NCI-H1092 (cell line): Measurements from ENCODE around the gene ERVFRD-1.
"Not testable (repeated sequence)": the region's sequence is repeated elsewhere in the genome, so short reads cannot be mapped to it uniquely, and the experiment has no call there.

ENCODE experiments used
- DNase-seq: peaks from one replicate; lab custom pipeline; 2025; lab: John Stamatoyannopoulos, UW

The ERVFRD-1 gene

DNA sequence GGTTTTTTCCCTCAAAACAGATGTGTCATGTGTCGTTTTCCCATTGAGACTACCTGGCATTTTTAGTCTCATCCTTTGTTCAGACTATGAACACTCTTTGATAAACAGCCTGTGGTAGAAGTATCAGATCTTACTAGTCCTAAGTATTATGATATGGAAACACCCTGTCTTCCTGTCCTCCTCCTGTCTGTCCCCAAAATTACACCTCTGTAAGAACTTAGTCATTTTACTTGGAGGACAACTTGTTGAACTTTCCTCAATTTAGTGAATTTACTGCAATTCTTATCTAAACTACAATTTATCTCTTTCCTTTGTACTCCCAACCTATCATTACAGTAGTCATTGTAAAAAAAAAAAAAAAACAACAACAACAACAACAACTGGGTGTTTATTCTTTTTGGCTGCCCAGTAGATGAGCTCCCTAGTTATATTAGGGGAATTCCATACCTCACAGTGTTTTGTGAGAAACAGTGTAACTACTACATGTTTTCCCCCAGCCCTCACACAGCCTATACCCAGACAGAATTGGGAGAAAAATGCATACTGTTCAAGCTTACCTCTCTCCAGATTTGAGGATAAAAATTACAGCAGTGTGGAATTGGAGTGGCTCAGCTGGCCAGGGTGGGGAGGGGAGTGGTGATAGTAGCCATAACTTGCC is 18.5 kb upstream of the ERVFRD-1 start:
- DNase-seq: no peak

DNA sequence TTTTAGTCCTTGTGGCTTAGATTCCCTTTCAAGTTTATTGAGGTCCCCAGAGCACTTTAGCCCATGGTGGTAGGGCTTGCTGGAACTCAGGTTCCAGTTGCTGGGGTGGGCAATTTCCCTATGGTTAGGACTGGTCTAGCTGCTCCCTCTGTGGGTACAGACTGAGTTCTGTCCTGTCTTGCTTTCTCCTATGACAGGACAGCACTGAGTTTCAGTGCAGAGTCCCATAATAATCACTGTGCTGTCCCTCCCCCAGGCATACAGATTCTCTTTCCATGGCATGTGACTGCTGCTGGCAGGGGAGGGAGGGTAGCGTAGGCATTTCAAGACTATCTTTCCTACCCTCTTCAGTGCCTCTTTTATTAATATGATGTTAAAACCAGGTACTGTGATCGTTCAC is 17.1 kb upstream of the ERVFRD-1 start:
- DNase-seq: no peak

DNA sequence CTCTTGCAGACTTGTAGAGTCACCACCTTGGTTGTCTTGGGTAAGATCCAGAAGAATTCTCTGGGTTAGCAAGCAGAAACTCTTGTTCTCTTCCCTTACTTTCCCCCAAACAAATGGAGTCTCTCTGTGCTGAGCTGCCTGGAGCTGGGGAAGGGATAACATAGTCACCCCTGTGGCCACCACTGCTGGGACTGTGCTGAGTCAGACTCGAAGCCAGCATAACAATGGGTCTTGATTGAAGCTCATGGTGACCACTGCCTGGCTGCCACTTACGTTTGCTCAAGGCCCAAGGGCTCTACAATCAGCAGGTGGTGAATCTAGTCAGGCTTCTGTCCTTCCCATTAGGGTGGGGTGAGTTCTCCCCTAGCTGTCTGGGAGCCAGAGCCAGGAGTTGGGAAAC is 15.4 kb upstream of the ERVFRD-1 start:
- DNase-seq: no peak

DNA sequence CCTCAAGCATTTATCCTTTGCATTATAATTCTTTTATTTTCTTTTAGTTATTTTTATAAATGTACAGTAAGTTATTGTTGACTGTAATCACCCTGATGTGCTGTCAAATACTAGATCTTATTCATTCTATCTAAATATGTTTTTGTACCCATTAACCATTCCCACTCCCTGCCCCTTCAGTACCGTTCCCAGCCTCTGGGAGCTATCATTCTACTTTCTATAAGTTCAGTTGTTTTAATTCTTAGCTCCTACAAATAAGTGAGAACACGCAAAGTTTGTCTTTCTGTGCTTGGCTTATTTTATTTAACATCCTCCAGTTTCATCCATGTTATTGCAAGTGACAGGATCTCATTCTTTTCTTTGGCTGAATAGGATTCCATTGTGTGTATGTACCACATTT is 12.5 kb upstream of the ERVFRD-1 start:
- DNase-seq: no peak

DNA sequence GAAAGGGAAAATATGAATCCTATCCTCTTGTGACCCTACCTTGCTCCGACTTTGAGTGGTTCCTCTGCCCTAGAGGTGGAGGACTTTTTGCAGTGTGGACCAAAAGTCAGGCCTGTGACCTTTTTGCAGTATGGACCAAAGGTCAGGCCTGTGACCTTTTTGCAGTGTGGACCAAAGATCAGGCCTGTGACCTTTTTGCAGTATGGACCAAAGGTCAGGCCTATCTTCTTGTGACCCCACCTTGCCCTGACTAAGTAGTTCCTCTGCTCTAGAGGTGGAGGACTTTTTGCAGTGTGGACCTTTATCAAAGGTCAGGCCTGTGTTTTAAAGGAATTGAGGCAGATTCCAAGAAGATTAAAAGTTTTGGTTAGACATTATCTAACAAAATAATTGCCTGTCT is 10.9 kb upstream of the ERVFRD-1 start:
- no peak for DNase-seq

DNA sequence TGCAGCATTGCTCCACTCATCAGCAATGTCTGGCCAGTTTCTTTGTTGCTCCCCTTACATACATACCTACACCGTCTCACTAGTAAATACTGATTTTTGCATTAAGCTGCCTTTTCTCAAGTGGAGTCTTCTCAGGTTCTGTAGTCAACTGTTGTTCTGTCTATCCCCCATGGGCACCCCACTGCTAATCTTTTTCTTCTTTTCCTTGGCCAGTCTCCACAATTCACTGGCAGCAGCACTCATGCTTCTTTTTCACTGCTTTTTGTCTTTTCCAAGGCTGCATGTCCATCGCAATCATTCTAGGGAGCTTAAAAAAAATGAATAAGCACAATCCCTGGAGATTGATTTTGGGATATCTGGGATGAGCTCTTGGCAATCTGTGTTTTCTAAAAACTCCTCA is 10.3 kb upstream of the ERVFRD-1 start:
- DNase-seq: no peak

DNA sequence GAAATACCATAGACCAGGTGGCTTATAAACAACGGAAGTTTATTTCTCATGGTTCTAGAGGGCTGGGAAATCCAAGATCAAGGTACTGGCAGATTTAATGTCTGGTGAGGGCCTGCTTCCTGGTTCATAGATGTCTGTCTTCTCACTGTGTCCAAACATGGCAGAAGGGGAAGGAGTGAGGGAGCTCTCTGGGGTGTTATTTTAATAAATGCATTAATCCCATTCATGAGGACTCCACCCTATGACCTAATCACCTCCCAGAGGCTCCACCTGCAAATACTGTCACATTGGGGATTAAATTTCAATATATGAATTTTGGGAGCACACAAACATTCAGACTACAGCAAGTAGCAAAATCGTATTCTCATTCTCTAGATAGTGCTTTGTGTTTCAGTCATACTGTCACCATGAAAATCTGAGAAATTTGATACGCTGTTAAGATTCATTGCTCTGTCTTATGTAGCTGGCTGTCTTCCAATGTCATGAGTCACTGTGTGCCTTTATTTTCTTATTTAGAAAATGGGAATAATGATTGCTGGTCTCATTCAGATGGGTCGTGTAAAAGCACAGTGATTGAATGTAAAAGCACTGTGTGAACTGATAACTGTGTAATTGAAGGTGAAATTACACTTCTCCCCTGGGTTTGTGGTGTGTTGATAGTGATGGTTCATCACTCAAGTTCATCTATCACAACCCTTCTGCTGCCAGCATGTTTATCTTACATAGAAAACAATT is 8.9 kb upstream of the ERVFRD-1 start:
- DNase-seq: no peak

DNA sequence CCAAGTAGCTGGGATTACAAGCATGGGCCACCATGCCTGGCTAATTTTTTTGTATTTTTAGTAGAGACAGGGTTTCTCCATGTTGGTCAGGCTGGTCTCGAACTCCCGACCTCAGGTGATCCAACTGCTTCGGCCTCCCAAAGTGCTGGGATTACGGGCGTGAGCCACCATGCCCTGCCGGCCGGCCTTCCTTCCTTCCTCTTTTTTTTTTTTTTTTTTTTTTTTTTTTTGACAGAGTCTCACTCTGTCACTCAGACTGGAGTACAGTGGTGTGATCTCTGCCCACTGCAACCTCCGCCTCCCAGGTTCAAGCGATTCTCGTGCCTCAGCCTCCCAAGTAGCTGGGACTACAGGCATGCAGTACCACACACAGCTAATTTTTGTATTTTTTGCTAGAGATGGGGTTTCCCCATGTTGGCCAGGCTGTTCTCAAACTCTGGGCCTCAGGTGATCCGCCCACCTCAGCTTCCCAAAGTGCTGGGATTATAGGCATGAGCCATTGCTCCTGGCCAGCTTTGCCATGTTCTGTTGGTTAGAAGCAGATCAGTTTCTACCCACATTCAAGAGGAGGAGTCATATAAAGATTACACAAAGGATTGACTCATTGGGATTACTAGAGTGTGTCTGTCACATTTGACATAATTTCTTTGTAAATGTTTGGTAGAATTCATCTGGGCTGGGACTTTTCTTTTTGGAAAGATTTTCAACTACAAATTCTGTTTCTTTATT is 4.4 kb upstream of the ERVFRD-1 start:
- not testable (repeated sequence) for DNase-seq

DNA sequence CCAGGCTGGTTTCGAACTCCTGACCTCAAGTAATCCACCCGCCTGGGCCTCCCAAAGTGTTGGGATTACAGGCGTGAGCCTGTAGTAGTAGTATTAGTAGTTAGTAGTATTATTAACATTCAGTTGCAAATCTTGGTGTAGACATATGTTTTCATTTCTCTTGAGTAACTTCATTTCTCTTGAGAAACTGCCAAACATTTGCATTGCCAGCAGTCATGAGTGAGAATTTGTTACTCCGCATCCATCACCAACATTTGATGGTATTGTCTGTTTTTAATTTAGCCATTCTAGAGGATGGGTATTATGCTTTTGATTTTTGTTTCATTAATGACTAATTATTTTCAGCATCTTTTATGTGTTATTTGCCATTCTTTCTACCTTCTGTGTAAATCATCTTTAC is 1.5 kb upstream of the ERVFRD-1 start:
- no peak for DNase-seq

DNA sequence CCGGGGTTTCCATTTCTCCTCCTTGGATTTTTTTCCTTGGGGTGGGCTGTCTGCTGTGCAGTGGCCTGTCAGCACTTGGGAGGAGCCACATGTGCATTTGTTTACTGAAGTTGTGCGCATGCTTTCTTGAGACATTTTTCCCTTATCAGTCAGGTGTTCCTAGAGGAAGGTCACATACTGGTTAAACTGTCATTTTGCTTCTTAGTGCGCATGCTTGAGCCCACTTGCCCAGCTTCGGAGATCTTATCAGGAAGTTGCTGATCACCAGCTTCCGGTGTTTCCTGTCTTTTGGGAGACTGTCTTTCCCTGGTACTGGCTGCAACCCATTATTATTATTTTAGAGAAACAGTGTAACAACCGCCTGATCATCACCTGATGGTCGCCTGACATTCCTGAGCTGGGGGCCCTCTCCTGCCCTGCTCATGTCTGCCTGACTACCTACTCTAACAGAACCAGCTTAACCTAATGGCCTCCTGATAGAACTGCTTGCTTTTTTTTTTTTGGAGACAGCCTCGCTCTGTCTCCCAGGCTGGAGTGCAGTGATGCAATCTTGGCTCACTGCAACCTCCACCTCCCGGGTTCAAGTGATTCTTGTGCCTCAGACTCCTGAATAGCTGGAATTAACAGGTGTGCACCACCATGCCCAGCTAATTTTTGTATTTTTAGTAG is 378 bp upstream of the ERVFRD-1 start:
- DNase-seq: no peak

DNA sequence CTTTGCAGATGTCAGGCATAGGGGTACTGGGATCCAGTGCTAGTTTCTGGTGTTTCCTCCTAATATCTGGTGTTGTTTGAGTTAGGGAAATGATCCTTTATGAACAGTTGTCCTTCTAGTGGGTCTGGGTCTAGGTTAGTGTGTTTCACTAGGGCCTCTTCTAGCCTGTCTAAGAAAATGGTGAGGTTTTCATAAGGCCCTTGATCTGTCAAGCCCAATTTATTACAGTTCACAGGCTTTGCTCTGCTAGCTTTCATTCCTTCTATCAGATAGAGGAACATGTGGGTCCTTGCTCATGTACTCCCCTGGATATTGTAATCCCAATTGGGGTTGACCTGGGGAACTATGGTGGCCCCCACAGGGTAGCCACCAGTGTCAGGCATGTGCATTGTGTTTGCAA is 2.8 kb downstream of the ERVFRD-1 start:
- no peak for DNase-seq

DNA sequence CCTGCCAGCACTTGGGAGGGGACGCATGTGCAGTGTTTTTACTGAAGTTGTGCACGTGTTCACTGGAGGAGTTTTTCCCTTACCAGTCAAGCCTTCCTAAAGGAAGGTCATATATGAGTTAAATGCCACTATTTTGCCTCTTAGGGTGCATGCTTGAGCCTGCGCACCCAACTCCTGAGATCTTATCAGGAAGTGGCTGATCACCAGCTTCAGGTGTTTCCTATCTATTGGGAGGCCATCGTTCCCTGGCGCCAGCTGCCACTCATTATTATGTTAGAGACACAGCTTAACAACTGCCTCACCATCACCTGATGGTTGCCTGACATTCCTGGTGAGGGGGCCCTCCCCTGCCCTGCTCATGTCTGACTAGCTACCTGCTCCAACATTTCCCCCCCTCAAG is 8.5 kb downstream of the ERVFRD-1 start:
- DNase-seq: no peak

DNA sequence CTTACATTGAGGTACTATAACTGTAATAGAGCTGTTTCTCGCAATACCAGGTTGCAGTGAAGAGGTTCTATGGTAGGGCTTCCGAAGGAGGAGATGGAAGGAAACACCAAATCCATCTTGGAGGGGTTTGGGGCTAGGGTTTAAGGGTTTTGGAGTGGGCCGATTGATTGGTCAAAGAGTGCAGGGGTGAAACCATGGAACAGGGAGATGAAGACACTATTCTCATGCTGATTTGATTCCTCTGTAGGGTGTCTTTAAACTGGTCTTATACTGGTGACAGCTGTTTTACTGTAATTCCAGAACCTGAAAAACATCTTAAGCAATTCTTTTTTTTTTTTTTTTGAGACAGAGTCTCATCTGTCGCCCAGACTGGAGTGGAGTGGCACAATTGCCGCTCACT is 10.1 kb downstream of the ERVFRD-1 start:
- no peak for DNase-seq

DNA sequence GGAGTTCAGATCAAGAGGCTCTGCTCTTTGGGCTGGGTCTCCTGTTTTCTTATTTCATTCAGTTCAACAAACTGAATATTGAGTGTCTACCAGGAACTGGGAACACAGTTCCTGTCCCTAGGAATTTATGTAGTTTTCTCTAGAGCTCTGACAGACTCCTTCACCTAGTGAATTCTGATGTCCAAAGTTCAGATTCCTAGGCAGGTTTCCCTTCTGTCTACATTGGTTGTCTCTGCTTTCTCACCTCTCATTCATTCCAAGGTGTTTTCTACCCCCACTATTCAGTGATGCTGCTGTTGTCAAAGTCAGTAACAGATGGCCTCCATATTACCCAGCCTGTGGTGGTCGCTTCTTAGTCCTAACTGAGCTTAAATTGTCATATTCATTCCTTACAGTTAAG is 13.5 kb downstream of the ERVFRD-1 start:
- DNase-seq: no peak

DNA sequence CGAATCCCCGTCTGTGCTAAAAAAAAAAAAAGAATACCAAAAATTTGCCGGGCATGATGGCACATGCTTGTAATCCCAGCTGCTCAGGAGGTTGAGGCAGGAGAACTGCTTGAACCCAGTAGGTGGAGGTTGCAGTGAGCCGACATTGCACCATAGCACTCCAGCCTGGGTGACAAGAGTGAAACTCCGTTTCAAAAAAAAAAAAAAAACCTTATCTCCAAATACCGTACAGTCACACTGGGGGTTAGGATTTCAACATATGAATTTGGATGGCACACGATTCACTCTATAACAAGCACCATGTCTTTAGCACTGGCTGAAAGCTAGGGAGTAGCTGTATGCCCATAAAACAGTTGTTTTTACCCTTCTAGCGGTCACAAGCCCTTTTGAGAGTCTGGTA is 14.0 kb downstream of the ERVFRD-1 start:
- no peak for DNase-seq

DNA sequence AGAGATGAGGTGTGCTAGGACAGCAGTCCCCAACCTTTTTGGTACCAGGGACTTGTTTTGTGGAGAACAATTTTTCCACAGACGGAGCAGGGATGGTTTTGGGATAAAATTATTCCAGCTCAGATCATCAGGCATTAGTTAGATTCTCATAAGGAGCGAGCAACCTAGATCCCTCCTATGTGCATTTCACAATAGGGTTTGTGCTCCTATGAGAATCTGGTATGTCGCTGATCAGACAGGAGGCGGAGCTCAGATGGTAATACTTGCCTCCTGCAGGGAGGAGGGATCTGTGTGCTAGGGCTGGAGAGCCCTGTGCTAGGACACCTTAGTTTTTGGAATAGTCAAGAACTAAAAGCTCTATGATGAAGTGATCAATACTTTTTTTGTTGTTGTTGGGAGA is 15.4 kb downstream of the ERVFRD-1 start:
- DNase-seq: no peak

DNA sequence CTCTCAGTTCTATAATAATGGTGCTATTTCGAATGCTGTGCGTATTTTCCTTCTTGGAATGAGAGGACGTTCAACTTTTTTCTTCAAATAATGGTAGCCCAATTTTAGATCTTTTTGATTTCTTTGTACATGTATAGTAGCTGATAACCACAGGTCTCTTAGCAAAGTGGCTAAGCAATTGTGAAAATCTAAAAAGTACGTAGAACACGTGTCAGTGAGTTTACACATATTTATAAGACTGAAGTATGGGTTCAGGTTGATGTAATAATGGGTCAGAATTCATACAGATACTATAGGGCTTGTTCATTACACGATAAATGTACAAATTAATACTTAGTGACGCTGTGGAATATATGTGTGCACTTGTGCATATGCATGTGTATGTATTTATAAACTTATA is 16.6 kb downstream of the ERVFRD-1 start:
- DNase-seq: no peak

DNA sequence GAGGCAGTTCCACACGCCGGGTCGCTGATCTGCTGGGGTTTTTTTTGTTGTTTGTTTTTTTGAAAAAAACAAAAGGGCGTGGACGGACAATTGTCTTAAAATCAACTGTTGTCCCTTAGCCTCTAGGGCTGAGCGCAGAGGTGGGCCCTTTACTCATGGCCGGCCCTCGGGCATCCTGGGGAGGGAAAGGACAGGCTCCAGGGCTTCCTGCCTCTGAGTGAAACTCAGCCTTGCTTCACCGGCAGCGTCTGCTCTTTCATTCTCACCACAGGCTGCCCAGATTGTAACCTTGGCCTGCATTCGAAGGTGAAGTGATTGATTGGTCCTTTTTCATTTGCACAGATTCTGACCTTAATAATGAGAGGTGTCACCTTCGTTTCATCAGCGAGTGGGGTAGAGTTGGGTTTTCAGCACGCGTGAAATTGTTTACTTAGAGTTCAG is 17.1 kb downstream of the ERVFRD-1 start:
- DNase-seq: no peak

DNA sequence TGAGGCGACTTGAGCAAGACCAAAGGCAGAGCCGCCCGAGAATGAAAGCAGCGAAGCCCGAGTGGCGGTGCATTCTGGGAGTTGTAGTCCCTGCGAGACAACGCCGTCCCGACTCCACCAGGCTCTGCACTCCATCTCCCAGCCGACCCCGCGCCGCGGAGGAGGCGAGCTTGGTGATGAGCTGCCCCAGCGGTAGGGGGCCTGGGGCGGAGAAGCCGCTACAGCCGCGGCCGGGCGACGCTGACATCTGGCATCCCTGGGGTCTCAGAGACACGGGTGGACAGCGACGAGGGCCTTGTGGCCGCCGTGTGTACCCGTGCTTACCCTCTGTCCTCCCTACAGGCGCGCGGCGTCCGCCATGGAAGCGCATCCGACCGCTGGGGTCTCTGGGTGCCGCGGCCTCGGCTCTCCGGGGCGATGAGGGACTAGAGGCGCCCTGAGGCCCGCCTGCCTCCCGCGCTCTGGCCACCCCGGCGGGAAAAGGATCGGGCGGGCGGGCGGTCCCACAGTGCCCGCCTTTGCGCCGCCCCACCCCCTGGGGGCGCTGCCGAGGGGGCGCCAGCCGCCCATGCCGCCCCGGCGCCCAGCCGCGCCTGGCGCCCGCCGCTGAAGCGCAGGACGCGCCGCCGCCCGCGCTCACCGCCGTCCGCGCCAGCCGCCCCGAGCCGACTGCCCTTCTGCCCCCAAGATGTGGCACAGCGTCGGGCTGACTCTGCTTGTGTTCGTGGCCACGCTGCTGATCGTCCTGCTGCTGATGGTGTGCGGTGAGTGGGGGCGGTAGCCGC is 17.7 kb downstream of the ERVFRD-1 start, which contains the start of gene SMIM13:
Gene SMIM13, plus strand, starts transcription at position 209 of the 785 bp plus-strand sequence. Its CDS starts 480 bp downstream, at position 689.
- DNase-seq: peak; percentile 83

DNA sequence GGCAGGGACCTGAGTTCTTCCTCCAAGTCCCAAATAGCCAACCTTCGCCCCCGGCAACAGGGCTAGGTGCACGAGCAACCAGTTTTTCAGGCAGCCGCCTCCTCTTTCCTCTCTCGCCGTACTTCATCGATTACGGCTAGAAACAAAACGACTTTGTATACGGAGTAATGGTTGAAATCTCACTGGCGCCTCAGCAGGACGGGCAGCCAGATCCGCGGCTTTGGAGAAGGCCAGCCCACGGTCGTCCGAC is 18.2 kb downstream of the ERVFRD-1 start:
- DNase-seq: no peak

DNA sequence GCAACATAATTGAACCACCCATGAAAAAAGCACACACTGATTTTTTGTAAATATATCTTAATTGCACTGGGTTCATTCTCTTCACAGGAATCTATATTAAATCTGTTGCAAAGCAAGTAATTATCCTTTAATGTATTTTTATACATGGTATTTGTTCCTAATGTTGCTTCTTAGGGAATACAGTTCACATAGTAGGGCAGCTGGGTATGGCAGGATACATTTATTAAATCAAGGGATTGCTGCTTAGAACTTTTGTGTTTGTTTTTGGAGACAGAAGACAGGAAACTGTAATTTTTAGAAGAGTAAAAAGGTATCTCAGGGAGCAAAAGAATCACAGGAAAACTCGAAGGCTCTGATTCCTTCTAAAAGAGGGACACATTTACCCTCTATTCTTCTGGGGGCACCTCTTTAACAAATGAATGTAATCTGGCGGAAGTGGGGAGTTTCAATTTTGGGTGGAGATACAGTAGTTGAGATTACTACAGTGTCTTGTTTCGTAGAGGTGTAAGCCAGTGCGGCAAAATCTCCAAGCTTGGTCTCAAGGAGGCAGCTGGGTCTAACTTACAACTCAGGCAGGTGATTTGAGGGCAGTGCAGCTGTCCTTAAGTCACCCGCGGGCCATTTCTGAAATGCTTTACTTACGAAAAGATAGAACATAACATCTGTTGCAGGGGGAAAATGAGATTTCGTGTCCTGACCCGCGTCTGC is 18.7 kb downstream of the ERVFRD-1 start:
- no peak for DNase-seq
